A673 (cell line): ENCODE data around the gene TASP1. TPM values are rescaled to one million over a fixed set of nuclear protein-coding genes. Genes with fewer than 3 reads are reported as not detected.

ENCODE experiments used
- BruUV-seq: library from RNA; stranded (reverse); fragments of 400-500 nt; replicated peaks from 2 replicates; lab custom pipeline; 2021; lab: Mats Ljungman, UMichigan
- CTCF ChIA-PET: fragments of 300-600 bp; sonication (Branson Sonifier 250); formaldehyde crosslinking; loops from one replicate; lab custom pipeline; 2022; ENCODE audit warnings: antibody characterized with exemption; lab: Charles Lee
- POLR2A ChIA-PET: fragments of 300-600 bp; sonication (Branson Sonifier 250); formaldehyde crosslinking; loops from one replicate; lab custom pipeline; 2022; ENCODE audit warnings: antibody characterized with exemption; ENCODE audit not compliant: low non-redundant PET; lab: Charles Lee
- DNase-seq: peaks from one replicate; pipeline ENCODE4 v3.0.0-alpha.2; 2015; ENCODE audit warnings: low spot score
- H3K27ac ChIP-seq: fragments of 200-600 bp; sonication (generic); 2 replicates; pipeline ENCODE4 v1.5.1; 2016; ENCODE audit warnings: mixed run types, low read depth, mild to moderate bottlenecking, mixed read lengths, antibody characterized with exemption, low read length; ENCODE audit not compliant: poor library complexity, severe bottlenecking
- H3K27me3 ChIP-seq: fragments of 200-600 bp; sonication (generic); replicated peaks from 2 replicates; pipeline ENCODE4 v1.6.1; 2017; ENCODE audit warnings: mixed run types, low read depth, mild to moderate bottlenecking, mixed read lengths, antibody characterized with exemption, low read length; ENCODE audit not compliant: insufficient read depth, poor library complexity
- H3K36me3 ChIP-seq: fragments of 200-600 bp; sonication (generic); 2 replicates; pipeline ENCODE4 v1.6.1; 2016; ENCODE audit warnings: mixed run types, mild to moderate bottlenecking, mixed read lengths, antibody characterized with exemption, low read length; ENCODE audit not compliant: insufficient read depth, poor library complexity, severe bottlenecking
- H3K4me1 ChIP-seq: fragments of 200-600 bp; sonication (generic); 2 replicates; pipeline ENCODE4 v1.6.1; 2017; ENCODE audit warnings: mixed run types, mild to moderate bottlenecking, mixed read lengths, antibody characterized with exemption, low read length; ENCODE audit not compliant: insufficient read depth, poor library complexity, severe bottlenecking
- H3K4me3 ChIP-seq: fragments of 200-600 bp; sonication (generic); 2 replicates; pipeline ENCODE4 v1.5.1; 2016; ENCODE audit warnings: low read depth, mixed run types, mild to moderate bottlenecking, mixed read lengths, low read length; ENCODE audit not compliant: poor library complexity, severe bottlenecking
- H3K9me3 ChIP-seq: fragments of 200-600 bp; sonication (generic); 2 replicates; pipeline ENCODE4 v1.6.1; 2016; ENCODE audit warnings: mixed run types, low read depth, mild to moderate bottlenecking, mixed read lengths, antibody characterized with exemption, low read length; ENCODE audit not compliant: poor library complexity, severe bottlenecking
- CTCF ChIP-seq: fragments of 300-800, 200-600 bp; sonication (generic); conservative IDR thresholded peaks from 2 replicates; pipeline ENCODE4 v1.5.1; 2017; ENCODE audit warnings: low read depth, mild to moderate bottlenecking, antibody characterized with exemption, low read length, moderate library complexity, mixed read lengths
- EZH2 ChIP-seq: fragments of 200-600 bp; sonication (generic); IDR thresholded peaks from 2 replicates; pipeline ENCODE4 v1.6.1; 2017; ENCODE audit warnings: borderline replicate concordance, low read depth, mild to moderate bottlenecking, mixed read lengths, antibody characterized with exemption, low read length; ENCODE audit not compliant: poor library complexity, severe bottlenecking
- intact Hi-C: fragments of 100-400 bp; cut with micrococcal nuclease; formaldehyde crosslinking; loops from one replicate; pipeline ENCODE4 v1.10.0; 2022; ENCODE audit not compliant: unreplicated experiment
- total RNA-seq: library from RNA; stranded (reverse); gene quantifications from 2 replicates; pipeline ENCODE4 v1.2.3, GENCODE V29; 2021

The TASP1 gene
- total RNA-seq, 1 experiment from 2014 or later: 15.6 TPM

GRCh38 chr20:13525225-13525940, 113.3 kb downstream of the TASP1 start:
- intact Hi-C loops: no loop called here
- H3K9me3 ChIP-seq: no peaks in the 10 kb centered on the region
- H3K4me1 ChIP-seq: no peaks in the 10 kb centered on the region
- H3K27ac ChIP-seq: no peak overlapping the region
- DNase-seq: no peak
- no peaks in the 10 kb centered on the region for H3K36me3 ChIP-seq
- no peaks in the 10 kb centered on the region for H3K27me3 ChIP-seq
- CTCF ChIA-PET: no interaction called here
- no TSS peak for BruUV-seq
- POLR2A ChIA-PET: no interaction called here
- H3K4me3 ChIP-seq: no peak overlapping the region
- TF ChIP-seq EZH2: no peak
- TF ChIP-seq CTCF: no peak

- ChIA-PET POLR2A (no interaction called here), CTCF (no interaction called here)
- TF ChIP-seq EZH2 (no peak), CTCF (no peak)
- Histone ChIP-seq H3K4me1 (no peaks in the 10 kb centered on the region), H3K27me3 (no peaks in the 10 kb centered on the region), H3K36me3 (no peaks in the 10 kb centered on the region), H3K4me3 (no peak overlapping the region), H3K9me3 (no peaks in the 10 kb centered on the region), H3K27ac (no peak overlapping the region)
- DNase-seq: no peak
- no TSS peak for BruUV-seq
- intact Hi-C loops: no loop called here
Measured at GRCh38 chr20:13524339-13524738, 114.4 kb downstream of the TASP1 start.

- CTCF ChIA-PET: no interaction called here
- BruUV-seq: no TSS peak
- no peak overlapping the region for H3K27ac ChIP-seq
Measured at GRCh38 chr20:13517831-13518230, 120.9 kb downstream of the TASP1 start.

More at GRCh38 chr20:13517831-13518230, 120.9 kb downstream of the TASP1 start:
- Histone ChIP-seq H3K4me1 (no peaks in the 10 kb centered on the region), H3K9me3 (no peaks in the 10 kb centered on the region), H3K4me3 (no peak overlapping the region), H3K36me3 (peaks cover 4% of the 10 kb centered on the region), H3K27me3 (no peaks in the 10 kb centered on the region)
- POLR2A ChIA-PET: no interaction called here
- DNase-seq: no peak
- intact Hi-C loops: no loop called here
- TF ChIP-seq CTCF (no peak), EZH2 (no peak)
